T1000 (cell line): ENCODE results near the gene GSTT4.
A peak's percentile ranks its signal among the peaks of the same experiment; 100 is the strongest.
"Not testable (repeated sequence)": the region's sequence is repeated elsewhere in the genome, so short reads cannot be mapped to it uniquely, and the experiment has no call there.

Experiments
- DNase-seq: peaks from one replicate; lab custom pipeline; 2025; ENCODE audit warnings: mixed read lengths; lab: John Stamatoyannopoulos, UW

Gene GSTT4

DNA sequence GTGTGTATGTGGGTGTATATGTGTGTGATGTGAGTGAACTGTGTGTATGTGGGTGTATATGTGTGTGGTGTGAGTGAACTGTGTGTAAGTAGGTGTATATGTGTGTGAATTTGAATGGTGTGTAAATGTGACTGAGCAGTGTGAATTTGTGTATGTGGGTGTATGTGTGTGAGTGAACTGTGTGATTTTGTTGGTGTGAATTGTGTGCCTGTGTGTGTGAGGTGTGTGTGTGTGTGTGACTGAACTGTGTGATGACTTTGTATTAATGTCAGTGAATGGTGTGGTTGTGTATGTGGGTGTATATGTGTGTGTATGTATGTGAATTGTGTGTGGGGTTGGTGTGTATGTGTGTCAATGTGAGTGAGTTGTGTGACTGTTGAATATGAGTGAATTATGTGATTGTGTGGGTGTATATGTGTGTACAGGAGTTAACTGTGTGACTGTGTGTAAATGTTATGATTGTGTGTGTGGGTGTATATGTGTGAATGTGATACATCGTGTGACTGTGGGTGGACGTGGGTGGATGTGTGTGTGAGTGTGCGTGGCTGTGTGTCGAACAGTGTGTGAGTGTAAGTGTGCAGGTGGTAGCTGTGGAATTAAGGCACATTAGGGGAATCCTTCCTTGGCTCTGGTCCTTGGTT lies 18.6 kb downstream of the GSTT4 start:
- not testable (repeated sequence) for DNase-seq

DNA sequence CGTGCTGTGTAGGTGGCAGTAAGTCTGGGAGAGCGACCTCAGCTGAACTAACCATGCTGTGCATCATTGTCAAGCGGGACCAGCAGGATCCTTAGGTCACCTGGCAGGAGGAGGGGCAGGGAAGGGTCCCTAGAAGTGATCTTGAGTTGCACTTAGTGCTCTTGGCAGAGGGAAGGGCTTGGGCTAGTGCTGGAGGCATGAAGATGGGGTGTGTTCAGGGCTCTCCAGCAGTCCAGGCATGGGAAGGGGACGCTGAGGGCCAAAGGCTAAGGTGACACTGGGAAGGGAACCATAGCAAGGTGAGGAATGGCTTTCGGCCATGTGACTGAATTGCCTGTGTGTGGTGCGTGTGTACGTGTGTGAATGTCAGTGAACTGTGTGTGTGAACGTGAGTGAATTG lies 19.2 kb downstream of the GSTT4 start:
- not testable (repeated sequence) for DNase-seq

- no peak for DNase-seq
These were observed 20.8 kb downstream of the GSTT4 start for GRCh38 chr22:23984430-23984829.

DNA sequence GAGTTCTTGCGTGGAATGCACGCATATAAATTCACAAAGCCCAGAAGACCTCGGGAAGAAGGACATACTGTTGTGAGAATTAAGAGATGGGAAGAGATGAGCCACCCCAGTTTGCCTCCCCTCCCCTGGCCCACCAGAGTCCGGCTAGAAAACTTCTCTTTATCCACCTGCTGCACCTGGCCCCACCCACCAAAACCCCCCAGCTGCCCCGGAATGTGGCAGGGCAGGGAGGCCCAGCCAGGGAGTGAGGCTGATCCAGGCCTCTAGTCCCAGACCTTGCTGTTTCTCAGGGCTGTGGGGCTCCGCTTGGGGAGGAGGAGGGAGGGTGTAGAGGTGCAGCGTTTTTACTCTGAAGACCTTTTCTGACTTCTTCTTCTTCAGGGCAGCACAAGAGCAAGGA lies 24.7 kb downstream of the GSTT4 start:
- DNase-seq, result not testable (repeated sequence)

DNA sequence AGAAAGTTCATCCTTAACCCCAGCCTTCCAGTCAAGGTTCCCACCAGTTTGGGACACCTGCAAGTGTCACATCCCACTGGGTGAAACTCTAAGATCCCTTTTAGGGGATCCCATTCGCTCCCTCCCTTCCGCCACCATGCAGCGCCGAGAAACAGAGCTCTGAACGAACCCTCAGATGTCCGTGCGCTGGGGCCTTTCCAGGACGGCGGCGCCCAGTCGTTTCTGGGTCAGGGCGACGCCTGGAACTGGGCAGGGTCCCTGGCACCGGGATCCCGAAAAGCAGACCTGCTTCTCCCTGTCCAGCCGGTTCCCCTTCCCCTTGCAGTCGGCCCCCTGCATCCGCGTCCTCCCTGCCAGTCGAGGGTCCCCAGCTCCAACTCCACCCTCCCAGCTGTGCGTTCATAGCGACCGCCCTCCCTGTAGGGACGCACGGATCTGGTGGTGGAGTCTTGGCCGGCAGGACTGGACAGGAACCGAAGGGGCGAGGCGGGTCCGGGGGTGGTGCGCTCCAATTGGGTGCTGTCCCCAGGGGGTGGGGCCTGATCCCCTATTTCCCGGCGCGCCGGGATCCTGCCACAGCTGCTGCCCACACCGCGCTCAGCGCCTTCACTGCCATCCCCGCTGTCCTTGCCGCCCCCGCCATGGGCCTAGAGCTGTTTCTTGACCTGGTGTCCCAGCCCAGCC lies 25.6 kb downstream of the GSTT4 start, which contains the start of gene GSTT2:
GSTT2 (plus strand) TSS at position 578 of the 684 bp plus-strand sequence.
- DNase-seq, result not testable (repeated sequence)

DNA sequence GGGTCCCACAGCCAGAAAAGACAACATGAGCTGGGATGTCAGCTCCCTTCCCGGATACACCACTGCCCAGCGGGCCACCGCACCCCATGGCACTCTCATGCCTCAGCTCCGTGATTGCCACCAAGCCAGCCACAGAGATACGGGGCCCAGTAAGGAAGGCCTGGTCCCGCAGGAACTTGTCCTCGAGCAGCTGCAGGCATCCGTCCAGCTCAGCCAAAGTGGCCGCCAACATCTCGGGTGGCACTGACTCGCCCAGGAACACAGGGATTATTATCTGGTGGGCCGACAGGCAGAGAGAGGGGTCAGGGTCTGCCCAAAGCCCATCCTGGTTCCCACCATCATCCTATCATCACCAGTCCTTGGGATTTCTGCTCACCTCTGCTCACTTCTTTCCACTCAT lies 27.9 kb downstream of the GSTT4 start:
- DNase-seq, result not testable (repeated sequence)

- DNase-seq, result not testable (repeated sequence)
These were observed 30.4 kb downstream of the GSTT4 start for GRCh38 chr22:23974836-23975352.

- DNase-seq, result not testable (repeated sequence)
These were observed 30.9 kb downstream of the GSTT4 start, which contains the start of gene DDT for GRCh38 chr22:23974345-23974744. TSS of gene DDT (minus strand) at chr22:23974441. CDS start at chr22:23974414, 27 bp downstream.

DNA sequence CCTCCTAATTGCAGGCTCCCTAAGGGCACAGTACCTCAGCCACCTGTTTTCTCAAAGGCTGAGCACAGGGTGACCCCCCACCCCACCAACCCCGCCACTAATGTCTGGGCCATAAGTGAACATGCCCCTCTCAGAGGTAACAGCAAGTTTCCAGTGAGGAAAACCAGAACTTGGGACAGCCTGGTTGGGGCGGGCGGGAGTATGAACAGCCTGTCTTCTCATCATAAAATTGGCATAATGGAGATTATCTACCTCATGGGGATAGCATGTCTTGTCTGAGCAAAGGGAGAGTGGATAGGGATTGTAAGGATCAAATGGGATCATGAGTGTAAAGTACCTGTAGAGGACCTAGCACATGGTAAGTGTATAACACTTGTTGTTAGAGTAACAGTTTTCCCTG lies 33.3 kb downstream of the GSTT4 start:
- not testable (repeated sequence) for DNase-seq

DNA sequence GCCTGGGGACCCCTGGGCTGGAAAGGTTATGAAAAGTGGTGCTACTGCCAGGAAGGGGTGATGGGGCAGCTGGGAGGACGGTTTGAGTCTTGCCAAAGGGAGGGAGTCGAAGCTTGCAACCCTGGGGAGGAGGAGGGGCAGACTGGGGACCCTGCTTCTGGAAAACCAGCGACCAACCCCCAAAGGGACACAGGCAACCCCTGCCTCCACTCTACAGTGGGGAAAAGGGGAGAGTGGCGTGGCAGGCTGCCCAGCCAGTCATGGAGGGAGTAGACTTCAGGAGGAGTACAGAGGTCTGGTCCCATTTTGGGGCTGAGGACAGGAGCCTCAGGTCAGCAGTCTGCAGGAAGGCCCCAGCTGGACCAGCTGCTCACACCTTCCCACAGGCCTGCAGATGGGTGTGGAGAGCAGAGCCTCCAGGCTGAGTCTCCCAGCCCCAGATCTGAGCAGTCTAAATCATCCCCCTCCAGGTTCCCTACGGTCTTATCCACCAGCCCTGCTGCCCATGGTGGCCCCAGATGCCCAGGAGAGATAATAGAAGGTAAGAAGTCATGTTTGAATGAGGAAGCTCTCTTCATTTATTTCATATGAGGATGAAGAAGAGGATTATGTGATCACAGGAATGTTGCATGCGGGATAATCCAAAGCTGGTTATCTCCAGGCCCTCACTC lies 34.3 kb downstream of the GSTT4 start:
- no peak for DNase-seq

DNA sequence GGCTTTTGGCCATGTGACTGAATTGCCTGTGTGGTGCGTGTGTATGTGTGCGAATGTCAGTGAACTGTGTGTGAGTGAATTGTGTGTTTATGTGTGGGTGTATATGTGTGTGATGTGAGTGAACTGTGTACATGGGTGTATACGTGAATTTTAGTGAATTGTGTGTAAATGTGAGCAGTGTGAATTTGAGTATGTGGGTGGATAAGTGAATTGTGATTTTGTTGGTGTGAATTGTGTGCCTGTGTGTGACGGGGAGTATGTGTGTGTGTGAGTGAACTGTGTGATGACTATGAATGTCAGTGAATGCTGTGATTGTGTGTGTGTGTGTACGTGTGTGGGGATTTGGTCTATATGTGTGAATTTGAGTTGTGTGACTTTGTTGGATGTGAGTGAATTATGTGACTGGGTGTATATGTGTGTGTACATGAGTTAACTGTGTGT lies 35.0 kb downstream of the GSTT4 start:
- DNase-seq, result no peak

DNA sequence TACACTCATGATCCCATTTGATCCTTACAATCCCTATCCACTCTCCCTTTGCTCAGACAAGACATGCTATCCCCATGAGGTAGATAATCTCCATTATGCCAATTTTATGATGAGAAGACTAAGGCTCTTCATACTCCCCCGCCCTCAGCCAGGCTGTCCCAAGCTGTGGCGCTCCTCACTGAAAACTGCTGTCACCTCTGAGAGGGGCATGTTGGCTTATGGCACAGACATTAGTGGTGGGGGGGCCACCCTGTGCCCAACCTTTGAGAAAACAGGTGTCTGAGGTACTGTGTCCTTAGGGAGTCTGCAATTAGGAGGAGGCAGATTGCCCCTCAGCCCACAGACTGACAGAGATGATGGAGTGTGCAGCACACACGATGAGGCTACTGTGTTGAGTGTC lies 36.2 kb downstream of the GSTT4 start:
- no peak for DNase-seq

DNA sequence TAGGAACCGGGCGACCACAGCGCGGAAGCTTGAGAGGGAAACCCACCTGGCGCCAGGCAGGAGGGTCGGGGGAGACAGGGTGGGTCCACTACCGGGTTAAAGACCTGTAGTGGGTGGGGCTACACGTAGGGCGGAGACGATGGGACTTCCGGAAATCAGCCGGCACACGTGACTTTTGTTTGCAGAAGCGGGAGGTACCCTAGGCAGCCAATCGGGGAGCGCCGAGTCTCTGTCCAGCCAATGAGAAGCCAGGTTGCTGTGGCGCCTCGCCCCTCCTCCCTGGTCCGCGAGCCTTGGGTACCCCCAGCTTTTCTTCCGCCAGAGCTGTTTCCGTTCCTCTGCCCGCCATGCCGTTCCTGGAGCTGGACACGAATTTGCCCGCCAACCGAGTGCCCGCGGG lies 38.7 kb downstream of the GSTT4 start, which contains the start of gene DDTL:
DDTL (plus strand) TSS at position 321 of the 400 bp plus-strand sequence; CDS start at position 348, 27 bp downstream.
- DNase-seq, result not testable (repeated sequence)

- DNase-seq, result not testable (repeated sequence)
These were observed 39.2 kb downstream of the GSTT4 start for GRCh38 chr22:23966094-23966493.

- DNase-seq, result not testable (repeated sequence)
These were observed 44.0 kb downstream of the GSTT4 start, which contains the start of gene GSTT2B for GRCh38 chr22:23961084-23961771. TSS of gene GSTT2B (minus strand) at chr22:23961195. CDS start at chr22:23961131, 64 bp downstream.

DNA sequence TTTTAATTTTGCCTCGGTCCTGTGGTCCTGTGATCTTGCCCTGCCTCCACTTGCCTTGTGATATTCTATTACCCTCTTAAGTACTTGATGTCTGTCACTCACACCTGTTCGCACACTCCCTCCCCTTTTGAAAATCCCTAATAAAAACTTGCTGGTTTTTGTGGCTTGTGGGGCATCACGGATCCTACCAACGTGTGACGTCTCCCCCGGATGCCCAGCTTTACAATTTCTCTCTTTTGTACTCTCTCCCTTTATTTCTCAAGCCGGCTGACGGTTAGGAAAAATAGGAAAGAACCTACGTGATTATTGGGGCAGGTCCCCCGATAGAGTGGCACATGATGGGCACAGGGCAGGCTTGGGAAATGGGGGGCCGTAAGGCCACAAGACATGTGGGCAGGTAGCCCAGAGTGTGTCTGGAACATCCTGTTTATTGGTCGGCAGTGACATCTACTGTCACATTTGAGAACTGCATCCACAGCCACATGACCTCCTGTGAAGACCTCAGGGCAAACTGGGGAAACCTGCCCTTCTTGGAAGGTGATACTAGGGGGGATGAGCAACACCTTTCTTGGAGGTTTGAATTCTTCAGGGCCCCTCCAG lies 48.9 kb downstream of the GSTT4 start:
- peak; percentile 32 for DNase-seq

GRCh38 chr22:23955886-23956285 lies 49.4 kb downstream of the GSTT4 start:
- DNase-seq, result not testable (repeated sequence)

GRCh38 chr22:23954991-23955305 lies 50.3 kb downstream of the GSTT4 start:
- DNase-seq, result not testable (repeated sequence)

DNA sequence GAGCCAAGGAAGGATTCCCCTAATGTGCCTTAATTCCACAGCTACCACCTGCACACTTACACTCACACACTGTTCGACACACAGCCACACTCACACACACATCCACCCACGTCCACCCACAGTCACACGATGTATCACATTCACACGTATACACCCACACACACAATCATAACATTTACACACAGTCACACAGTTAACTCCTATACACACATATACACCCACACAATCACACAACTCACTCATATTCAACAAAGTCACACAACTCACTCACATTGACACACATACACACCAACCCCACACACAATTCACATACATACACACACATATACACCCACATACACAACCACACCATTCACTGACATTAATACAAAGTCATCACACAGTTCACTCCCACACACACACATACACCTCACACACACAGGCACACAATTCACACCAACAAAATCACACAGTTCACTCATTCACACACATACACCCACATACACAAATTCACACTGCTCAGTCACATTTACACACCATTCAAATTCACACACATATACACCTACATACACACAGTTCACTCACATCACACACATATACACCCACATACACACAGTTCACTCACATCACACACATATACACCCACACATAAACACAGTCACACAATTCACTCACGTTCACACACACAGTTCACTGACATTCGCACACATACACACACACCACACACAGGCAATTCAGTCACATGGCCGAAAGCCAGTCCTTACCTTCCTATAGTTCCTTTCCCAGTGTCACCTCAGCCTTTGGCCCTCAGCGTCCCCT lies 50.9 kb downstream of the GSTT4 start:
- not testable (repeated sequence) for DNase-seq

- DNase-seq, result not testable (repeated sequence)
These were observed 51.8 kb downstream of the GSTT4 start for GRCh38 chr22:23953485-23953884.
